Lower leg skin (tissue), 3 donors: ENCODE results near the gene NRXN3.

Experiments
- CTCF ChIP-seq, 3 donors: fragments of 450-650 bp; IDR thresholded peaks; one replicate each; pipeline ENCODE4 v1.5.1; 2016; ENCODE audit warnings: antibody characterized with exemption in 3 of 3, mild to moderate bottlenecking in 3 of 3, moderate library complexity in 2 of 3
- POLR2A ChIP-seq, 2 donors: fragments of 450-650 bp; IDR thresholded peaks; one replicate each; pipeline ENCODE4 v1.6.1; 2016 to 2017; ENCODE audit warnings: antibody characterized with exemption in 2 of 2, mild to moderate bottlenecking in 1 of 2, moderate library complexity in 1 of 2

GRCh38 chr14:78127961-78128360, 42.2 kb upstream of the NRXN3 start:
- no peak for TF ChIP-seq CTCF (IDR thresholded peaks at IDR 0.05)
- no peak for TF ChIP-seq POLR2A (IDR thresholded peaks at IDR 0.05)
